GM12872 (cell line): Measurements from ENCODE around the gene BCL6B.

Experiments
- CTCF ChIP-seq: IDR thresholded peaks from 3 replicates; pipeline ENCODE4 v1.5.1; 2011; ENCODE audit warnings: low read depth, mild to moderate bottlenecking, low read length, moderate library complexity; ENCODE audit not compliant: insufficient read depth

BCL6B gene

GRCh38 chr17:7020894-7021664 is 1.8 kb upstream of the BCL6B start:
- no peak for TF ChIP-seq CTCF

GRCh38 chr17:7021993-7022778 is 664 bp upstream of the BCL6B start:
- TF ChIP-seq CTCF: peak; percentile 93

- TF ChIP-seq CTCF: 0 out of 3 replicates have a peak, but pooled peaks have one; percentile 6
Observed at GRCh38 chr17:7023576-7024401, 939 bp downstream of the BCL6B start.

GRCh38 chr17:7024402-7024785 is 1.5 kb downstream of the BCL6B start:
- no peak for TF ChIP-seq CTCF

- no peak for TF ChIP-seq CTCF
Observed at GRCh38 chr17:7025245-7025644, 2.4 kb downstream of the BCL6B start.

- TF ChIP-seq CTCF: no peak
Observed at GRCh38 chr17:7026471-7027115, 3.7 kb downstream of the BCL6B start.
